Suprapubic skin (tissue), 4 donors: ENCODE measurements around the gene MRNIP. TPM values are rescaled to one million over a fixed set of nuclear protein-coding genes. Genes with fewer than 3 reads are reported as not detected.

ENCODE experiments used
- DNase-seq, 2 donors: peaks; one replicate each; pipeline ENCODE4 v3.0.0-alpha.2; 2019; ENCODE audit warnings: low spot score in 2 of 2
- H3K27ac ChIP-seq: fragments of 200-600 bp; sonication (generic); one replicate; pipeline ENCODE4 v1.5.1; 2019
- H3K27me3 ChIP-seq: fragments of 200-600 bp; sonication (generic); one replicate; pipeline ENCODE4 v1.5.1; 2019
- H3K36me3 ChIP-seq: fragments of 200-600 bp; sonication (generic); one replicate; pipeline ENCODE4 v1.5.1; 2019
- H3K4me1 ChIP-seq: fragments of 200-600 bp; sonication (generic); one replicate; pipeline ENCODE4 v1.5.1; 2019
- H3K4me3 ChIP-seq: fragments of 200-600 bp; sonication (generic); one replicate; pipeline ENCODE4 v1.5.1; 2019; ENCODE audit warnings: mild to moderate bottlenecking
- H3K9me3 ChIP-seq: fragments of 200-600 bp; sonication (generic); one replicate; pipeline ENCODE4 v1.5.1; 2019
- CTCF ChIP-seq, 2 donors: fragments of 200-600 bp in 1 of 2; fragments of 450-650 bp in 1 of 2; sonication (generic) in 1 of 2; IDR thresholded peaks; one replicate each; pipeline ENCODE4 v1.5.1; 2016 to 2019; ENCODE audit warnings: antibody characterized with exemption in 2 of 2, mild to moderate bottlenecking in 1 of 2, moderate library complexity in 1 of 2
- EP300 ChIP-seq: sonication (generic); formaldehyde crosslinking; IDR thresholded peaks from one replicate; pipeline ENCODE4 v1.6.1; 2017; ENCODE audit warnings: antibody characterized with exemption
- POLR2A ChIP-seq, 2 donors: fragments of 450-650 bp; IDR thresholded peaks; one replicate each; pipeline ENCODE4 v1.6.1; 2017; ENCODE audit warnings: antibody characterized with exemption in 2 of 2, mild to moderate bottlenecking in 2 of 2, moderate library complexity in 2 of 2
- POLR2AphosphoS5 ChIP-seq, 3 donors: sonication (generic); formaldehyde crosslinking; IDR thresholded peaks; one replicate each; pipeline ENCODE4 v1.6.1; 2017; ENCODE audit warnings: antibody characterized with exemption in 3 of 3
- WGBS: methylation state at CpG from one replicate; pipeline ENCODE4 v1.1.5; 2018; 5-methylcytosine and 5-hydroxymethylcytosine counted together
- total RNA-seq, 4 donors: library from RNA; depleted of rRNA; stranded (reverse); fragments of >200 nt; gene quantifications; one replicate each; pipeline ENCODE4 v1.1.0, GENCODE V29; 2016

Gene MRNIP
- total RNA-seq, 4 donors from 2014 or later, result 11.6 to 102 (median 22.6) TPM

GRCh38 chr5:179863449-179864085 lies 5.0 kb upstream of the MRNIP start:
- Histone ChIP-seq H3K4me1 (peaks cover 20% of the 10 kb centered on the region), H3K27me3 (no peaks in the 10 kb centered on the region), H3K9me3 (no peaks in the 10 kb centered on the region), H3K36me3 (peaks cover 70% of the 10 kb centered on the region), H3K4me3 (no peak overlapping the region), H3K27ac (no peak overlapping the region)
- 97% methylated on average over 9 of the region's 31 CpGs for WGBS
- no peak for DNase-seq
- TF ChIP-seq POLR2AphosphoS5 (IDR thresholded peaks at IDR 0.05) (no peak), POLR2A (IDR thresholded peaks at IDR 0.05) (no peak), EP300 (no peak), CTCF (IDR thresholded peaks at IDR 0.05) (no peak)

DNA sequence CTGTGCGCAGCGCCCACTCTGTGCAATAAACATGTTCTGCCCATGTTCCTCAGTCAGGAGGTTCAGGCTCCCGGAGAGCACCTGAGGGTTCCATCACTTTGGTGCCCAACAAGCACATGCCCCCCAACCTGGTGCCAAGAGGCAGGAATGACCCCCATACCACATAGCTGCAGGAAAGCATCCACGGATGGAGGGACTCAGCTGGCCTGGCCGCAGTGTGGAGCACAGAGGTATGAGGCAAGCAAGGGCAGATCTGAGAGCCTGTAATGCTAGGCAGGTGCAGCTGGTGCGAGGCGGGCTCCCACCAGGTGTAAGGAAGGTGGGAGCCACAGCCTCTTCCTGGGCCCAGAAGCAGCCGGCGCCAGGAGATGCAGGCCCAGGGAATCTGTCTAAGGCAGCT lies 4.3 kb upstream of the MRNIP start:
- H3K27ac ChIP-seq, result no peak overlapping the region
- 95% methylated on average over 7 of the region's 9 CpGs for WGBS
- no peaks in the 10 kb centered on the region for H3K27me3 ChIP-seq
- TF ChIP-seq POLR2AphosphoS5 (IDR thresholded peaks at IDR 0.05) (no peak), CTCF (IDR thresholded peaks at IDR 0.05) (no peak), POLR2A (IDR thresholded peaks at IDR 0.05) (no peak), EP300 (no peak)
- DNase-seq, result peak in 1 of 2 donors; percentile 42
- no peak overlapping the region for H3K4me3 ChIP-seq
- no peaks in the 10 kb centered on the region for H3K9me3 ChIP-seq
- peaks cover 63% of the 10 kb centered on the region for H3K36me3 ChIP-seq
- peaks cover 21% of the 10 kb centered on the region for H3K4me1 ChIP-seq

DNA sequence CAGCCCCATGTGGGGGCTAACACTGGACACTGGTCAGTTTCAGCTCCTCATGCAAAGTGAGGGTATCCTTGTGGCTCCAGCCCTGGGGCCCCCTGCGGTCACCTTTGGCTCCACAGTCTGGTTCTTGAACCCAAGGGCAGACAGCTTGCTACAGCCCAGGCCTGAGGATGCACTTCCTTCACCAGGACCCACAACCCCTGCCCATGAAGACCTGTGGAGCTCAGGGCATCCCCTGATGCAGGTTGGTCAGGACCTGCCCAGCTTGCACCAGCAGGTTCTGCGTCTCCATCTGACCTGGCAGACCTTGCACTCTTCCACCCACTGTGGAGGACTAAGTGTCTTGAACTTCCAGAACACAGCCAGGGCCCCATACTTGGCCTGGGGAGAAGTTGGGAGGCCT lies 3.7 kb upstream of the MRNIP start:
- TF ChIP-seq POLR2A (IDR thresholded peaks at IDR 0.05), result no peak
- TF ChIP-seq CTCF (IDR thresholded peaks at IDR 0.05), result no peak
- TF ChIP-seq POLR2AphosphoS5 (IDR thresholded peaks at IDR 0.05), result no peak
- TF ChIP-seq EP300, result no peak

GRCh38 chr5:179860301-179860700 lies 1.7 kb upstream of the MRNIP start:
- 51% methylated on average over 11 of the region's 11 CpGs for whole genome bisulfite sequencing
- peaks cover 37% of the 10 kb centered on the region for H3K36me3 ChIP-seq
- DNase-seq, result peak in 1 of 2 donors; percentile 44
- H3K9me3 ChIP-seq, result no peaks in the 10 kb centered on the region
- no peak overlapping the region for H3K27ac ChIP-seq
- no peaks in the 10 kb centered on the region for H3K27me3 ChIP-seq
- H3K4me3 ChIP-seq, result no peak overlapping the region
- H3K4me1 ChIP-seq, result peaks cover 29% of the 10 kb centered on the region
- TF ChIP-seq POLR2A (IDR thresholded peaks at IDR 0.05), result no peak
- TF ChIP-seq CTCF (IDR thresholded peaks at IDR 0.05), result no peak
- no peak for TF ChIP-seq POLR2AphosphoS5 (IDR thresholded peaks at IDR 0.05)
- no peak for TF ChIP-seq EP300

More for the DNA sequence above, 3.7 kb upstream of the MRNIP start:
- Histone ChIP-seq H3K9me3 (no peaks in the 10 kb centered on the region), H3K27me3 (no peaks in the 10 kb centered on the region), H3K4me1 (peaks cover 27% of the 10 kb centered on the region), H3K36me3 (peaks cover 57% of the 10 kb centered on the region), H3K4me3 (no peak overlapping the region), H3K27ac (no peak overlapping the region)
- WGBS, result 91% methylated on average over 1 of the region's 2 CpGs
- DNase-seq, result peak in 1 of 2 donors; percentile 11

- no peaks in the 10 kb centered on the region for H3K9me3 ChIP-seq
- peaks cover 18% of the 10 kb centered on the region for H3K36me3 ChIP-seq
- DNase-seq, result no peak
- under 1% methylated on average over 18 of the region's 32 CpGs for WGBS
- H3K27ac ChIP-seq, result peak overlapping the region; percentile 84
- H3K27me3 ChIP-seq, result no peaks in the 10 kb centered on the region
- TF ChIP-seq CTCF (IDR thresholded peaks at IDR 0.05) (no peak), POLR2AphosphoS5 (IDR thresholded peaks at IDR 0.05) (no peak), POLR2A (IDR thresholded peaks at IDR 0.05) (no peak), EP300 (no peak)
- peak overlapping the region; percentile 80 for H3K4me3 ChIP-seq
- peaks cover 29% of the 10 kb centered on the region for H3K4me1 ChIP-seq
These were observed 404 bp downstream of the MRNIP start for GRCh38 chr5:179858241-179858585.
